IPS-11a (cell line): ENCODE results near the gene MTUS2.
"Not testable (repeated sequence)": the region's sequence is repeated elsewhere in the genome, so short reads cannot be mapped to it uniquely, and the experiment has no call there.

Source experiments
- H3K4me3 ChIP-seq: one replicate; pipeline ENCODE4 v1.5.1; 2013; ENCODE audit warnings: low read depth, low read length, control low read depth

Gene MTUS2

DNA sequence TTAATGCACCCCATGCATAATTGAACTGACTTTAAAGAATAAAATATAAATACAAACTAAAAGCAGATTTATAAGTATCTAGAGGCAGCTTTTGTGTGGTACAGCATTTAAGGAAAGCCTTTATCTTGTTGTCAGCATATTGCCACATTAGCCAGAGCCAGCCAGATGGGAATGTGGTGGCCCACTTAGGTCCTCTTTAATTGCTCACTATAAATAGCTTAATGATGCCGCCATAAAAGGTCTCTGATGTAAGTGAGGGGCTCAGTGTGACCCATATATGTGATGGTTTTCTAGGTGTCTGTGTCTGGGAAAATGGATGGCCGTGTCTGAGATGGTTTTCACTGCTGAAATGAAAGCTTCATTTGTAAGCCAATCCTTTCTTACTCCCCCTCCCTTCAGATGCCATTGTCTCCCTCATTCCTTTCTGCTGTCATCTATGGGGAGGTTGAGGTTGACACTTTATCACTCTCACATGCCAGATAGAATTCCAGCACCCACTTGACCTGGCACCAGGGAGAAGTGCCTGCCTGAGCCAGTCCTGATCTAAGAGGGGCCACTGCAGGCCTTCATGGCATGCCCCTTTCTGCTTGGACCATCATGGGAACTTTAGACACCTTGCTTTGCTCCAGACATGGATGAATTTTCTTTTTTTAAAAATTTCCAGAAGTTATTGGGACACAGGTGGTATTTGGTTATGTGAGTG lies 135.3 kb downstream of the MTUS2 start:
- no peak overlapping the region for H3K4me3 ChIP-seq

DNA sequence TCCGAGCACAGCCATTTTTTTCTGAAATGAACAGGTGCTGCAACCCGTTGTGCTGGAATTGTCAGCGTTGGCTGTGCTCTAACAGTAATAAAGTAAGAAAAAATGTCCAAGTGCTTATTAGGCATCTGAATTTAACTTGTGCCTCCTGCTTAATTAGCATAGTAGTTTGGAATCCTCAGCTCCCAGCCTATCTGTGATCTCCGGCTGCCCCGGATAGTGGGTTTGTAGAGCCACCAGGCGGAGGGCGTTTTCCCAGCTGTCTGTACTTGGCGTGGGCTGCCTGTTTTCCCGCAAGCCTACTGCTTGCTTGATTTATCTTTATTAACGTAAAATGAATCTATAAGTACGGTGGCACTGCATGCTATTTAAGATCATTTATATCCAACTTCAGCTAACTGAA lies 137.9 kb downstream of the MTUS2 start:
- no peak overlapping the region for H3K4me3 ChIP-seq

DNA sequence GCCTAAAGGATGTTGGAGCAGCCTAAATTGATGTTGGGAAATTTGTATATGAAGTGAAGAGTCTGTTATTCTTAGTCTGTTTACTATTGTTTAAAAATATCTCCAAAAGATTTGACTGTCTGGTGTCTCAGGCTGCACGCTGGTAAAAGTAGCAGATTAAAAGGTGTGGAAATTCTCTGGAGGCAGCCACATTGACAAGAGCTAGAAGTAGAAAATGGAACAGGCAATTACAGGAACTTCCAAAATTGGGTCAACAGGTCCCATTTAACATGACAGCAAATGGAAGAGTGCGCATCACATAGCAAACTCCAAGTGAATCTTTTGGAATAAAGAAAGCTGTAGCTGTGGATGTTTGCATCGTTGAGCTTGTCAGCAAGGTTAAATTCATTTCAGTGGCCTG lies 138.3 kb downstream of the MTUS2 start:
- H3K4me3 ChIP-seq = no peak overlapping the region

DNA sequence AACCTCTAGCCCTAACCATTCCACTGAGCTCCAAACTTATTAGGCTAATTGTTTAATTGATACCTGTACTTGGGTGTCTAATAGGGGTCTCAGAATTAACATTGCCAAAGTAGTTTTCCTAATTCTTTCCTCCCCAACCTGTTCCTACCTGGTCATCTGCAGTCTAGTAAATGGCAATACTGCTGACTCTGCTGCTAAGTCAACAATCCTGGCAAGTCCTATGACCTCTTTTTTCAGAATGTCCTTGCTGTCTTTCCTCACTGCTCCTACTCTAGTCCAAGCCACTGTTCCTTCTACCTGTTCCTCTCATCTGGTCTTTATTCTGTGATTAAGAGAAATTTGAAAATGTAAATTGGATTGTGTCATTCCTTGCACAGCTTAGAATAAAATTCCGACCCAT lies 143.9 kb downstream of the MTUS2 start:
- no peak overlapping the region for H3K4me3 ChIP-seq

DNA sequence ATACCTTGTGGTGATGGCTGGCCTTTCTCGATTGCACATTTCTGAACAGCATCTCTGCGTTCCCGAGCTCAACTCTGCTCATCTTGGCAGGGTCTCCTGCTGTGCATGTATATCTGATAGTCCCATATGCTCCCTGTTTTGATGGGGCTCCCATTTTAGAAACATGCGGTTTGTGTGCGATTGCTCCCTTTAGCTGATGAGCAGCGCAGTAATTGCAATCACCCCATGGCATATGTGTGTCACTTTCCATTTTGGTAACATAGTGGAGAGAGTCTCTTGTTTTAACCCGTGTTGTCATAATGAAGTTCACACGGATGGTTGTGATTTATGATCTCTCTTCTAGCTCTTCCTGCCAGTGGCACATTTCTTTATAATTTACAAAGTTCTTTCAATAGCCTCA lies 144.7 kb downstream of the MTUS2 start:
- no peak overlapping the region for H3K4me3 ChIP-seq

DNA sequence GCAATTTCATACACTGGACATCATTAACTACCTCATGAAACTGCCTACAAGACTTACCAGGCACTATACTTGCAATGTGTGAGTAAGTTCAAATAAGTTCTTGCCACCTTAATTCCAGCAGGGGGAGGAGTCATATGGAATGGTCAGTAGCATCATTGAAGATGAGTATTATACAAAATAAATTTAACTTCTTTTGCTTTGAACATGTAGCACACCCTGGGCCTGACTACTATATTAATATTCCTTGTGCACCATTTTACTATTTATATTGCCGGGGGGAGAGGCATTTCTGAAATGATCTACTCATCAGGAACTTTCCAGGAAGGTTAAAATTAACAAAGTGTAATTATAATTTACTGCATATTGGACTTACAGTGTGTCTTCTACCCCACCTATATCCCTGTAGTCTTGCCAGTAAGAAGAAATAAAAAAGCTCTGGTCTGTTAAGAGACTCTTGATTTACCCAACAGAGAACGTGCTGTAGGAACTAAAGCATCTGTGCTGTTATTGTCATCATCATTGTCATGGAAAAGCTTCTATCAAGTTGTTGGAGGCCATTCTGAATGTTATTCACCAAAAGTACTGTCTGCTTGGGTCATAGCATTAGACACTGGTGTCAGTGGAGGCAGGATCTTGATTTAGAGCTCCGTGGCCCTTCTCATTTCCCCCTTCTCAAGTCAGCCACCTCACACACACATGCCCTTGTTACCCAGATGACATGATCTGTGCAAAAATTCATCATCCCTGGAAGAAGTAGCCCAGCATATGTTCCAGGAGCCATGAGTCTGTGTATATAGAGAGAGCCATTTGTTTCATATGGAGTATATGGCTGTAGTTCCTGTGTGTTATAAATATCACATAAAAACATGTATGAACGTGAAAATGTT lies 147.1 kb downstream of the MTUS2 start:
- H3K4me3 ChIP-seq = no peak overlapping the region

DNA sequence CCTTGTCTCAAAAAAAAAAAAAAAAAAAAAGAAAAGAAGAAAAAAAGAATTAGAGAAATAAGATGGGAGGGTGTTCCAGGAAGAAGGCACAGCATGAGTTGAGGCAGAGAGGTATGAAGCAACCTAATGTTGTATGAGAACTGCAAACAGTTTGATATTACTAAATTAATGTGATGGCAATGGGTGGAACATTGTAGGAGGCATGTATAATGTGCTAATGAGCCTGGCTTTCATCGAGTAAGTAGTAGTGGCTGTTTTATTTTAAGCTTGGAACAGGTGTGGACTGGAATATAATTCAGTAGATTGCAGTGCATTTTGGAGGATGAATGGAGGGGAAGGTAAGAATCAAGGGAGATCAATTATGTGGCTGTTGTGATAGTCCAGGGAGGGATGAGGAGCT lies 156.1 kb downstream of the MTUS2 start:
- no peak overlapping the region for H3K4me3 ChIP-seq

DNA sequence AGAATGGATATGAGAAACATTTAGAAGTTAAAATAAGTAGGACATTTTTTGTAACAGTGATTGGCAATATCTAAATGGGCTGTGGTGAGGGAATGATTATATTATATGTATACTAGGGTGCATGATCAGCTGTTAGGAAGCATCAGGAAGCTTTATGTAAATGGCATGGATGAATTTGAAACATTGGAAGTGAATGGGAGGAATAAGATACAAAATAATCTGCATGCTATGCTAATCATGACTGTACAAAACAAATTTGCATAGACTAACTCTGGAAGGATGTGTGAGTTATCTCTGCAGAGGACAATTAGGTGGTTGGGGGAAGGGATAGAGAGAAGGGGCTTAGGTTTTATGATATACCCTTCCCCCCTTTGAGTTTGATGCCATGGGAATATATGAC lies 156.5 kb downstream of the MTUS2 start:
- H3K4me3 ChIP-seq = no peak overlapping the region

DNA sequence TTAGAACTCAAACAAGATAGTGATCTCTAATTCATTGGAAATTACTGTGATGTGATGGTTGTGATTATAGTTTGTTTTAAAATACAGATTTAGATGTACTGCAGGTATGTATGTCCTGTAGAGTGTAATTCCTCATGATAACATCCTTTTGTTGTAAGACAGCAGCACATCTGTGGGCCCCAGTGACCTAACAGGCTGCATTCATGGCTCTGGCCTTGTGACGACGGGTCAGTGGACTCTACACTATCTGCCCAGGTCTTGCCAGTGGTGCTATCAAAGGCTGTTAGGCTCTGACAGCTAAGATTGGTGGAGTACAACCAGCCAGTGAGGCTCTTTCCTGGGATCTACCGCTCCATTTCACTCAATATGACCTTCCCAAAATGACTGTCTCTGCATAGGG lies 158.4 kb downstream of the MTUS2 start:
- H3K4me3 ChIP-seq = no peak overlapping the region

DNA sequence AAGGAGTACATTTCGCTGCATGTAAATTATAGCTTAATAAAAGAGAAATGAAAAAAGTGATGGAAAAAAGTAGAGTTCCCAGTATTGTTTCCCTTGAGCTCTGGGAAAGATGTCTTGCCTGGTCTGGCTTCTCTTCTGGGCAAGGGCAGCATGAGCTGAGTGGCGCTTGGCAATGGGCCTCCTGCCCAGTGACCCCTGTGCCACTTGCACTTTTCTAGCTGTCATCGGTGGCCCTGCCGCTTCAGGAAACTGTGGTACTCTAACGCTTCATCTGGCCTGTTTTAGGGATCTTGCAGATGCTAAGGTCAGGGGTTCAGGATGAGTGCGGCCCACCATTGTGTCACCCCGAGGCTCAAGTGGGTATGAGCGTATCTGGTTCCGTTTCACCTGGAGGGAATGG lies 161.4 kb downstream of the MTUS2 start:
- H3K4me3 ChIP-seq = no peak overlapping the region

DNA sequence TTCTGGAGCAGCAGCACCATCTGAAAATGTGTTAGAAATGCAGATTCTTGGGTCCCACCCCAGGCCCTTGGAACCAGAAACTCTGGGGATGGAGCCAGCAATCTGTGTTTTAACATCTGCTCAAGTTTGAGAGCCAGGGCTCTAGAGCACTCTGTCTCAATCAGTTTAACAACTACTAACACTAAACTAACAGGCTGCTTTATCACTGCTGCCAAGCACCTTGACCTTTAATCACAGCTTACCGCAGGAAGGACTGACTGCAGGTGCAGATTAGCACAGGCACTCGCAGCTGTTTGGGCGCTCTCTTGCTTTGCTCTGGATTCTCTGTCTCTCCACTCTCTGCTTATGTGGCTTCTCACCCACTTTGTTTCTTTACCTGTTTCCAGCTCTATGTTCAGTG lies 163.5 kb downstream of the MTUS2 start:
- H3K4me3 ChIP-seq = no peak overlapping the region

DNA sequence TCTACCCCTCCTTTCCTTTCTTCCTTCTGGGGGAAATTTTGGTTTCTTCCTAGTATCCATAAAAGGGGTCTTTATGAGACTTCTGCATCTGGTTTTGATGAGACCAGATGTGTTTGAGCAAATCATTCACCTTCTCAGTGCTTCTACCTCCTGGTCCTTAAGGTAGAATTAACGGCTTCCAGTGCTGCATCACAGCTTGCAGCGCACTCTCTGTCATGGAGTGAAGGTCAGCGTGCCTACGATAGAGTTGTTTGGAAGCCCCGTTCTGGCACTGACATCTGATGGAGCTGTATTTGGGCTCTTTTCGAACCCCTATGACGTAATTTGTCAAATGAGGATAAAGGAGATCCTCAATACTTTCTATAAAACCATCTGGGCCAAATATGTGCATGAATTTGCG lies 164.2 kb downstream of the MTUS2 start:
- no peak overlapping the region for H3K4me3 ChIP-seq

DNA sequence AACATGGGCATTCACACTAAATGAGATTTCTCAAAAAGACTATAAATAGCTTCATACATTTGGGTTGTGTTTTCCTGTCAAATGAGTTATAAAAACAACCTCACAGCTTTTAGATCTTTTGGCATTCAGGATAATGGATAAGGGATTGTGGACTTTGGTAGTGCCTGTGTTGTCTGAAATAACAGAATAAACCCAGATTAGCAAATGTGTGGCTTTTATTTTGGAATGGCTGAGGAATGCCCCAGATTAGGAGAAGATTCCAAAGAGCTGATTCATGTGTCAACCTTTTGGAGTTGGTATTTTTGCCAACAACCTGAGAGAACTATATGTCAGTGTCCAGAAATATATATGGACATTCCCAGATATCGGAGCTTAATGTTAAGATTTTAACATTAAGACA lies 164.7 kb downstream of the MTUS2 start:
- no peak overlapping the region for H3K4me3 ChIP-seq

DNA sequence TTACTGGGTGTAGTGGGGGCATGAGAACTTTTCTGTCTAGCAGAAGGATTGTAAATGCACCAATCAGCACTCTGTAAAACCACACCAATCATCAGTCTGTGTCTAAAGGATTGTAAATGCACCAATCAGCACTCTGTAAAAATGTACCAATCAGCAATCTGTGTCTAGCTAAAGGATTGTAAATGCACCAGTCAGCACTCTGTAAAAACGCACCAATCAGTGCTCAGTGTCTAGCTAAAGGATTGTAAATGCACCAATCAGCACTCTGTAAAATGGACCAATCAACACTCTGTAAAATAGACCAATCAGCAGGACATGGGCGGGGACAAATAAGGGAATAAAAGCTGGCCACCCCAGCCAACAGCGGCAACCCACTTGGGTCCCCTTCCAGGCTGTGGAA lies 170.2 kb downstream of the MTUS2 start:
- not testable (repeated sequence) for H3K4me3 ChIP-seq

DNA sequence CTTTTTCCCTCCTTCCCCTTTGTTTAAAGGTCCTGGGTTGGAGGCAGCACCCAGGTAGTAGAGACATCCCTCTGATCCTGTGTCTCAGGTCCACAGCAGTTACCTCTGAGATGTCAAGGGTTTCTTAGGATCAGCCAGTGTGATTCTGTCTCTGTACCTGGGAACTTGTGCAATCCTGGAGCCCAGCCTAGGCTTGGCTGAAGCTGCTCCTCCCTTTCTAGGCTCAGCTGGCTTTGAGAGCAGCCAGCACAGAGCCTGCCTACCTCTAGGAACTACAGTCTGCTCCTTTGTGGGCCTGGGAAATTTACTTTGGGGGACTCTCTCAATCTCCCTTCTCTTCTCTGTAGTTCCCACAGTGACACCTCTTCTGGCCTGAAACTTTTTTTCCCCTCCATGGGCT lies 171.6 kb downstream of the MTUS2 start:
- H3K4me3 ChIP-seq = no peak overlapping the region

DNA sequence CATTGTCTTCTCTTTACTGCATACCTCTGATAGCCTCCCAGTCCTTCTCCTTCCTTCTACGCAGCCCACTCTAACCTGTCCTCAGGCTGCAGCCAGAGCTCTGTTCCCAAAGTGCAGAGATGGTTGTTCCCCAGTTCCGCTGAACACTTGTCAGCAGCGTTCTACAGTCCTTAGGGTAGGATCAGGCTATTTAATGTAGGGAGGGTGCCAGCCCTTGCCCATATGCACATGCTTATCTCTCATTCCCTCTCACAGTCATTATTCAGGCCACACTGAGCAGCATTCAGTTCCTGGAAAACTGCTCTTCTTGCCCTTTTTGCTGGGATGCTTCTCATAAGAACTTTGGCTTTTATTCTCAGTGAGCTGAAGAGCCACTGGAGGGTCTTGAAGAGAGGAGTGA lies 180.7 kb downstream of the MTUS2 start:
- no peak overlapping the region for H3K4me3 ChIP-seq

DNA sequence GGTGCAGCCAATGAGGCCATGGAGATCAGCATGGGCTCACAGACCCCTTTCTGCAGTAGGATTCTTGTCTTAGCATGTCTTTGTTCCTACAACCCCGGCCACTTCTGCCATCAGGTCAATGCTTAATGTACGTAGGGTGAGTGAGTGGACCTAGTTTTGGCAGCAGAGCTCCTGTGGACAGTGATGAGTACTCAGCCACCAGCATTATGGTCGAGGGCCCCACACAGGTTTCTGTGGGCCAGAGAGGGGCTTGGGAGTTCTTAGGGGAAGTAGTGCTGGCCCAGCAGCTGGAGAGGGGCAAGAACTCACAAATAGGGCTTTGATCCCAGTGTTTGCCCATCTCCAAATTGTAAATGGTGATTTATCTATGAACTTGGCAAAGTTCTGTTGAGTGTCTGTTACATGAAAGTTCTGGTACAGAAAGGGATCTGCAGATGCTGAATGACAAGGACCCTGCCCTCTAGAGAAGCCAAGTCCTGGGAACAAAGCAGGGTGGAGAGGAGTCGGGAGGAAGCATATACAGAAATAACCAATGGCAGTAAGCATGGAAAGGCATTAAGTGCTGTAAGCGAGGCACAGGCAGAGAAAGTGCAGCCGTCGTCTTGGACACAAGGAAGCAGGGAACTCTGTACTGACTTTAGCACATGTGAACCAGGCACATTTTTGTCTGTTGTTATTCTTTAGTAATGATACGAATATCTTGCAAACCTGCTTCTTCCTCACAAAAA lies 185.1 kb downstream of the MTUS2 start:
- H3K4me3 ChIP-seq = no peak overlapping the region

DNA sequence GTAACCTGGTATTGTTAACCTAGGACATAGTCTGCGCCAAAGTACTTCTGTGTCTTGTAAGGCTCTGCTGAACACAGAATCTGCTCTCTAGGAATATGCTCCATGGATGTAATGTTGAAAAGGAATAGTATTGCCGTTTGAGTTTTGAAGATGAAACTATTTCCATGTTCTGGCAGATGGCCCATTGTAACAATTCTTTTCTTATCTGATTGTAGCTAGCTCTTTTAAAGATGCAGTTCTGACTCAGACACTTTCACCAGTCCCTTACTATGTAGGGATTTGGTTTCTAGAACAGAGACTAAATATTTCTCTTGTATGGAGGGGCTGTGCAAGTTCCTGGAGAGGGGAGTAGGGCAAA lies 185.6 kb downstream of the MTUS2 start:
- no peak overlapping the region for H3K4me3 ChIP-seq

DNA sequence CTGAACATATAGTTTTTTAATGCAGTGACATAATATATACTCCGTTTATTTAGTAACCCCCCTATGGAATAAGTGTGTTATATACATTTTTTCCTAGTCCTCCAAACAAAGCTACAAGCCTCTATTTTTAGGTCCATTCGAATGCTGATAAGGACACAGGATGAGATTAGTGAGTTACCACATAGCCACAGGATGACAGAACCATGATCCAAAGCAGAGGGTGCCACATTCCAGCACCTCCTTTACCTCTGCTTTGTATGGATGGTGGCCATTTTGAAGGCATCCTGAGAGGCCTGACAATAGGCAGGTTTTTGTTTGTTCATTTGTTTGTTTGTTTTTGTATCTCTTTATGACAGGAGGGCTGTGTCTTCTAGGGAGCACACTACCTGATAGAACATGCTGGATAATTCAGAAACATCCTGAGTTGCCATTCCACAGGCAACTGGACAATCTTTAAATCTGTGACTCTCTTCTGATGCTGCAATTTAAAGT lies 186.3 kb downstream of the MTUS2 start:
- H3K4me3 ChIP-seq = no peak overlapping the region

DNA sequence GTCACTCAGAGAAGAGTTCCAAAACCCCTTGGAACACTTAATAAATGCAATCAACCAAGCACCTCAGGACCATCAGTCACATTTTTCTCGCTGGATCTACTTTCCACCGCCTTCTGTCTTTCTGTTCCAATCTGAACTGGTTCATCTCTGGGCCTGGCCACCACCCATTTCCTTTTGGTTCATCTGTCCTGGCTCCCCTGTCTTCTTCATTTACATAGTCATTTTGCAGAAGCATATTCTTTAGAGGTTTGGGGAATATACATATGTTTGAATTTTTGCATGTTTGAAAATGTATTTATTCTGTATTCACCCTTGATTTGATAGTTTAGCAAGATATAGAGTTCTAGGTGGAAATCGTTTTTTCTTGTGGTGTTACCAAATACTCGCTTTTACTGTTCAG lies 188.2 kb downstream of the MTUS2 start:
- H3K4me3 ChIP-seq = no peak overlapping the region

DNA sequence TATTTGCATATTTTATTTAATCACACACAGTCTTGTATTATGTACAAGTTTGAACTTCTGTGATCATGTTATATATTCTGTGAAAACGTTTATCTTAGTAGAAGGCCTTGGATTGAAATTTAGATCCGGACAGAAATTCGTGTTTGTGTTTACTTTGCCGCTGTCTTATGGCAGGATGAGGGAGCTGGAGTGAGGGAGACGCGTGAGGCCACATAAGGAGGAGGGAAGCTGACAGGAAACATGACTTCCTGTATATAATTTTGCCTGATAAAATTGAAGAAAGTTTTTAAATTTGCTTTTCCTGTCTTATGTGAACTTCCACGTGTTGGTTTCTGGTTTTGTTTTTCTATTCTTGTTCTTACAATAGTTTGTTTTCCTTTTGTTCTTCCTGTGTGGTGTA lies 200.2 kb downstream of the MTUS2 start:
- no peak overlapping the region for H3K4me3 ChIP-seq

DNA sequence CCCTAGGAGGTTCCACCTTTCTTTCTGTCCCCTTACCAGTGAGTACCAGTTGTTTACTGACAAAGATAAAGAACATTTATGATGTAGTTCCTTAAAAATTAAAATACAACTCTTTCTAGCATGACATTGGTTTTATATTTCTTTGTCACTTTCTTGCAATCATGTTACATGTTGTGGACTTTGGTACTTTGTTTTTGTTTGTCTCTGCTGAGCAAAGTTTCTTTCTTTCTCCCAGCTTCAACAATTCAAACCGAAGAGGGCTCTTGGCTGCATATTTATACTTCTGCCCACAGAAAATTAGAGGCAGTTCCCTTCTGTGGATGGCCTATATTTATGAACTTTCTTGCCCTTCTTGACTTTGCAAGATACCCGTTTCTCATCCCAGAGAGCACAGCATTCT lies 201.2 kb downstream of the MTUS2 start:
- H3K4me3 ChIP-seq = no peak overlapping the region
